NCI-H1930 (cell line): Measurements from ENCODE around the gene ATP9B.

Experiments
- DNase-seq, 2 experiments: peaks; one replicate each; lab custom pipeline; 2025; lab: John Stamatoyannopoulos, UW

The ATP9B gene

GRCh38 chr18:79397830-79398761 lies 328.9 kb downstream of the ATP9B start:
- no peak for DNase-seq

GRCh38 chr18:79399275-79400081 lies 330.3 kb downstream of the ATP9B start:
- DNase-seq: no peak

GRCh38 chr18:79400091-79400590 lies 330.9 kb downstream of the ATP9B start:
- DNase-seq: peak in 1 of 2 experiments; percentile 40

GRCh38 chr18:79400591-79401381 lies 331.6 kb downstream of the ATP9B start:
- no peak for DNase-seq

GRCh38 chr18:79401494-79402208 lies 332.5 kb downstream of the ATP9B start:
- no peak for DNase-seq

- no peak for DNase-seq
These were observed 333.0 kb downstream of the ATP9B start for GRCh38 chr18:79402209-79402576.

GRCh38 chr18:79402977-79403722 lies 334.0 kb downstream of the ATP9B start:
- no peak for DNase-seq

GRCh38 chr18:79403723-79404566 lies 334.8 kb downstream of the ATP9B start:
- no peak for DNase-seq

- no peak for DNase-seq
These were observed 335.3 kb downstream of the ATP9B start for GRCh38 chr18:79404567-79404910.

- no peak for DNase-seq
These were observed 336.0 kb downstream of the ATP9B start for GRCh38 chr18:79405019-79405780.

- DNase-seq: no peak
These were observed 336.8 kb downstream of the ATP9B start for GRCh38 chr18:79405781-79406575.

- no peak for DNase-seq
These were observed 337.5 kb downstream of the ATP9B start for GRCh38 chr18:79406708-79407107.

- DNase-seq: no peak
These were observed 340.1 kb downstream of the ATP9B start for GRCh38 chr18:79409313-79409712.

GRCh38 chr18:79410171-79410641 lies 341.0 kb downstream of the ATP9B start:
- no peak for DNase-seq

- DNase-seq: no peak
These were observed 341.8 kb downstream of the ATP9B start for GRCh38 chr18:79410731-79411613.

- no peak for DNase-seq
These were observed 342.7 kb downstream of the ATP9B start for GRCh38 chr18:79411614-79412526.
